Measurements from ENCODE around the gene GNG12. TPM values are rescaled to one million over a fixed set of nuclear protein-coding genes. Genes with fewer than 3 reads are reported as not detected.

Gene GNG12
- total and polyA plus RNA-seq, 2 donors (not counting 3 experiments of a cell fraction or from before 2014, with no cell fraction given): 107 to 152 TPM

DNA sequence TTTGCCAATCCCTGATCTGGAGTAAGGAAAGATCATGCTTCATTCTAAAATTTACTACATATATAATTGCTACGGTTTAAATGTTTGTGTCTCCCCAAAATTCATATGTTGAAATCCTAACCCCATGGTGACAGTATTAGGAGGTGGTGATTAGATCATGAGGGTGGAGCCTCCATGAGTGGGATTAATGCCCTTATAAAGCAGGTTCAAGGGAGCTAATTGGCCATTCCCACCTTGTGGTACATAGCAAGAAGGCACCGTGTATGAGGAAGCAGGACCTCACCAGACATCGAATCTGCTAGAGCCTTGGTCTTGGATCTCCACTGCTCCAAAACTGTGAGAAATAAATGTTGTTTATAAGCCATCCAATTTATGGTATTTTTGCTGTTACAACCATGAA, 92.7 kb downstream of the GNG12 start:
- Histone ChIP-seq H3K27ac (ENCODE audit: insufficient read depth, low read depth, low read length) (no peak overlapping the region), H4K20me1 (replicated peaks; ENCODE audit: control insufficient read depth, extremely low read depth, insufficient read depth, low read length) (no peaks in the 10 kb centered on the region), H3K27me3 (ENCODE audit: control insufficient read depth in 2 of 2, insufficient read depth in 2 of 2, low read length in 2 of 2) (no peaks in the 10 kb centered on the region), H2AFZ (ENCODE audit: low read depth, low read length) (no peak overlapping the region), H3K9ac (replicated peaks; ENCODE audit: extremely low read depth, insufficient read depth, low read length) (no peak overlapping the region), H3K4me1 (ENCODE audit: control insufficient read depth, extremely low read depth, insufficient read depth, low read length) (peaks cover 23% of the 10 kb centered on the region), H3K36me3 (ENCODE audit: control insufficient read depth in 2 of 2, extremely low read depth in 1 of 2, insufficient read depth in 2 of 2, low read length in 2 of 2) (peaks cover 0 to 3% of the 10 kb centered on the region in 2 experiments), H3K4me3 (replicated peaks in 1 of 3; ENCODE audit: insufficient read depth in 1 of 3, low read depth in 1 of 3, low read length in 3 of 3) (no peak overlapping the region), H3K9me3 (replicated peaks; ENCODE audit: control insufficient read depth, insufficient read depth, low read length) (no peaks in the 10 kb centered on the region), H3K4me2 (ENCODE audit: insufficient read depth, low read length) (no peak overlapping the region), H3K9me1 (replicated peaks; ENCODE audit: control insufficient read depth, extremely low read depth, insufficient read depth, low read length) (no peaks in the 10 kb centered on the region), H3K79me2 (ENCODE audit: control insufficient read depth, insufficient read depth, low read length) (peaks cover 28% of the 10 kb centered on the region)
- dilution Hi-C loops (cut with MboI; ENCODE audit: extremely low pct_ligation_motif_present, low sequenced_read_pairs): no loop called here
- intact Hi-C loops (cut with micrococcal nuclease): no loop called here
- FAIRE-seq: no peak
- ChIA-PET CTCF (interaction anchor here (1.0 to 3.0 kb wide), 6 partner anchors 9 to 205 kb away, joined by 3 to 17 read pairs (median 6); no protein-coding TSS in a partner anchor), POLR2A (no interaction called here)
- no peak for DNase-seq (ENCODE audit: low read depth, low spot score)
- TF ChIP-seq JUN (IDR thresholded peaks at IDR 0.05; ENCODE audit: borderline replicate concordance, insufficient read depth, insufficient read length, low read depth): no peak
- TF ChIP-seq, protein P1, sequence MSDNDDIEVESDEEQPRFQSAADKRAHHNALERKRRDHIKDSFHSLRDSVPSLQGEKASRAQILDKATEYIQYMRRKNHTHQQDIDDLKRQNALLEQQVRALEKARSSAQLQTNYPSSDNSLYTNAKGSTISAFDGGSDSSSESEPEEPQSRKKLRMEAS (IDR thresholded peaks at IDR 0.05; ENCODE audit: insufficient read depth, insufficient read length): no peak
- TF ChIP-seq GATA2 (IDR thresholded peaks at IDR 0.05; ENCODE audit: insufficient read depth, insufficient read length, low read depth, low read length): no peak
- TF ChIP-seq EZH2 (IDR thresholded peaks at IDR 0.05; ENCODE audit: borderline replicate concordance, low read depth, low read length, severe bottlenecking): no peak
- TF ChIP-seq CTCF (IDR thresholded peaks at IDR 0.05; ENCODE audit: extremely low read depth in 1 of 2, insufficient read depth in 1 of 2, low read depth in 1 of 2, low read length in 2 of 2): no peak
- no peak for TF ChIP-seq FOS (IDR thresholded peaks at IDR 0.05; ENCODE audit: borderline replicate concordance, insufficient read depth, low read length)
- no peak for TF ChIP-seq POLR2A (IDR thresholded peaks at IDR 0.05; ENCODE audit: low read depth, low read length)
- no peak for TF ChIP-seq POLR2AphosphoS5 (IDR thresholded peaks at IDR 0.05; ENCODE audit: insufficient read depth, low read depth, low read length)
- no peak for TF ChIP-seq MYC (IDR thresholded peaks at IDR 0.05; ENCODE audit: low read depth, low read length)
- BruUV-seq (replicated peaks): no TSS peak
